ENCODE data around the gene DAPK2. TPM values are rescaled to one million over a fixed set of nuclear protein-coding genes. Genes with fewer than 3 reads are reported as not detected.

The DAPK2 gene
- total RNA-seq, 1 donor from 2014 or later = 2.6 TPM

DNA sequence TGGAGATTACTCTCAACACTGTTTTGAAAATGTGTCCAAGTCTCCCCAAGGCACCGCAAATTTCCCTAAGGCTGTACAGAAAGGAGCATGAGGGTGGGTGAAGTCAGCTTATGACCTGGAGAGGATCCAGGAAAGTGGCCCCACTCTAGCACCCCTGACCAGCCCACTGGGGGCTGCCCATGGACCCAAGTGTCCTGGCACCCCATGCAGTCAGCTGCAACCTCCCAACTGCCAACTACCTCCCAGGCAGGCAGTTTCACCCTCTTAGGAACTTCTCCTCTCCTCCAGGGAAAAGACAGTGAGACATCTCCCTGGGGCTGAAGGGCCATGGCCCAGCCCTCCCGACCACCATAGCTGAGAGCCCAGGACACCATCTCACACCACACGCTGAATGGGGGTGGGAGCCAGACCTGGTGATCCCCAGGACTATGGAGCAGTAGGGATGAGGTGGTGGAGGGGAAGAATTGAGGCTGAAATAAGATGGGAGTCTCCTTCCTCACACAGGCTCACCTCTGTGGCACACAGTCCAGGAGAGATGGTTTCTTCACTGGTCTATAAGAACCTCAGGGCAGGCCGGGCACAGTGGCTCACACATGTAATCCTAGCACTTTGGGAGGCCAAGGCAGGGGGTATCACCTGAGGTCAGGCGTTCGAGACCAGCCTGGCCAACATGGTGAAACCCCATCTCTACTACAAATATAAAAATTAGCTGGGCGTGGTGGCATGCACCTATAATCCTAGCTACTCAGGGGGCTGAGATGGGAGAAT, 104.4 kb downstream of the DAPK2 start:
- Mint-ChIP-seq H3K27ac (no peak overlapping the region), H3K4me3 (no peak overlapping the region), H3K4me1 (peaks cover 4% of the 10 kb centered on the region), H3K27me3 (ENCODE audit: low read depth) (no peaks in the 10 kb centered on the region), H3K36me3 (no peaks in the 10 kb centered on the region), H3K9me3 (no peaks in the 10 kb centered on the region)
- TF ChIP-seq, protein P1, sequence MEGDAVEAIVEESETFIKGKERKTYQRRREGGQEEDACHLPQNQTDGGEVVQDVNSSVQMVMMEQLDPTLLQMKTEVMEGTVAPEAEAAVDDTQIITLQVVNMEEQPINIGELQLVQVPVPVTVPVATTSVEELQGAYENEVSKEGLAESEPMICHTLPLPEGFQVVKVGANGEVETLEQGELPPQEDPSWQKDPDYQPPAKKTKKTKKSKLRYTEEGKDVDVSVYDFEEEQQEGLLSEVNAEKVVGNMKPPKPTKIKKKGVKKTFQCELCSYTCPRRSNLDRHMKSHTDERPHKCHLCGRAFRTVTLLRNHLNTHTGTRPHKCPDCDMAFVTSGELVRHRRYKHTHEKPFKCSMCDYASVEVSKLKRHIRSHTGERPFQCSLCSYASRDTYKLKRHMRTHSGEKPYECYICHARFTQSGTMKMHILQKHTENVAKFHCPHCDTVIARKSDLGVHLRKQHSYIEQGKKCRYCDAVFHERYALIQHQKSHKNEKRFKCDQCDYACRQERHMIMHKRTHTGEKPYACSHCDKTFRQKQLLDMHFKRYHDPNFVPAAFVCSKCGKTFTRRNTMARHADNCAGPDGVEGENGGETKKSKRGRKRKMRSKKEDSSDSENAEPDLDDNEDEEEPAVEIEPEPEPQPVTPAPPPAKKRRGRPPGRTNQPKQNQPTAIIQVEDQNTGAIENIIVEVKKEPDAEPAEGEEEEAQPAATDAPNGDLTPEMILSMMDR (IDR thresholded peaks at IDR 0.05; ENCODE audit: unreplicated experiment) = no peak
- DNase-seq (ENCODE audit: low spot score in 2 of 2, unreplicated experiment in 2 of 2) = peak in 1 of 2 experiments; percentile 27

DNA sequence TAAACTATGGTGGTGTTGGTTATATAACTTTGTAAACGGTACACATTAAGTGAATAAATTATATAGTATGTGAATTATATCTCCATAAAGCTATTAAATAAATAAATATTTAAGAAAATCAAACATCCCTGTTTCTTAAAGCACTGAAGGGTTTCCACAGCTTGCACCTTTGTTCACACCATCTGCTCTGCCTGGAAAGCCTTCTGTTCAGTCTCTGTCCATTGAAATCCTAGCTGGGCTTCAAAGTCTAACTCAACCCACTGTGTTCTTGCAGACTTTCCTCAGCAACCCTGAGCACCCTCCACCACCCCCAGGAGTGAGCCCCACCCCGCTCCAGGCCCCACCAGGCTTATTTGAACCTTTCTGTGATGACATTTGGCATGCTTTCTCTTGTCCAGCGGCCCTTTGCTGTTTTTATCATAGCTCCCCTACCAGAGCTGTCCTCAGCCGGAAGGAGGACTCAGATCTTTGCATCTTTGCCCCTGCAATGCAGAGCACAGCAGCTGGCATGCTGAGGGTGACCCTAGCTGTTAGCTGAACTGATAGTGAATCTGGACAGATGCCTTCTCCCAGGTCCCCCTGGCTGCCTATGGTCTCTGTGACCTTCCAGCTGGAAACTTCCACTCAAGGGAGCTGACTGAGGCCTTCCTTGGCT, 105.2 kb downstream of the DAPK2 start:
- H3K27me3 Mint-ChIP-seq (ENCODE audit: low read depth) = no peaks in the 10 kb centered on the region
- no peaks in the 10 kb centered on the region for H3K36me3 Mint-ChIP-seq
- H3K4me3 Mint-ChIP-seq = no peak overlapping the region
- H3K4me1 Mint-ChIP-seq = peaks cover 4% of the 10 kb centered on the region
- TF ChIP-seq, protein P1 (IDR thresholded peaks at IDR 0.05; ENCODE audit: unreplicated experiment) = no peak
- no peak overlapping the region for H3K27ac Mint-ChIP-seq
- H3K9me3 Mint-ChIP-seq = no peaks in the 10 kb centered on the region
- peak in 1 of 2 experiments; percentile 29 for DNase-seq (ENCODE audit: low spot score in 2 of 2, unreplicated experiment in 2 of 2)

DNA sequence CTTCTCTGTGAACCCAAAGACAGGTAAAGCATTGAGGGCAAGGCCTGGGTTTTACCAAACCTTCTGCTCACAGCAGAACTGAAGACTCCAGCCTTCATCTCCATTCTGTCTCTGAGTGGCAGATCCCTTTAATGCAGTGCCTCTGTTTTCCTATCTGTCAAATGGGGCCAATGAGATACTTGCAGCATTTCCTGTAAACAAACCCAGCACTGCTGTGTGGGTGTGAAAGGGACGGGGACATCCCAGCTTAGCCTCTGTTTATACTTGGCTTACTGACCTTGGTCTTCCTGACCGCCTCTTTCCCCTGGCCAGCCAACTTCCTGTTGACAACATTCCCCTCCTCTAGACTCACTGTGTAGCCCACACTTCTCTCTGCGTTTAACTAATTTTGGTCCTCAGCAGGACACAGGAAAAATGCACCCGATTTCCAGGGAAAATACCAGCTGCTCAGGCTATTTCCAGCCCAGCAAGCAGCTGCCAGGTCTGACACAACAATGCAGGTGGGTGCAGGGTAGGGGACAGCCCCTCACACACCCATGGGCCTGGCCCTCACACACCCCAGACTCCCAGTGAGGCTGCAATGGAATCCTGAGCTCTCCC, 106.7 kb downstream of the DAPK2 start:
- no peaks in the 10 kb centered on the region for H3K36me3 Mint-ChIP-seq
- H3K4me3 Mint-ChIP-seq = no peak overlapping the region
- no peak overlapping the region for H3K27ac Mint-ChIP-seq
- peaks cover 2% of the 10 kb centered on the region for H3K4me1 Mint-ChIP-seq
- TF ChIP-seq, protein P1 (IDR thresholded peaks at IDR 0.05; ENCODE audit: unreplicated experiment) = no peak
- no peaks in the 10 kb centered on the region for H3K9me3 Mint-ChIP-seq
- no peaks in the 10 kb centered on the region for H3K27me3 Mint-ChIP-seq (ENCODE audit: low read depth)
- DNase-seq (ENCODE audit: low spot score in 2 of 2, unreplicated experiment in 2 of 2) = no peak

DNA sequence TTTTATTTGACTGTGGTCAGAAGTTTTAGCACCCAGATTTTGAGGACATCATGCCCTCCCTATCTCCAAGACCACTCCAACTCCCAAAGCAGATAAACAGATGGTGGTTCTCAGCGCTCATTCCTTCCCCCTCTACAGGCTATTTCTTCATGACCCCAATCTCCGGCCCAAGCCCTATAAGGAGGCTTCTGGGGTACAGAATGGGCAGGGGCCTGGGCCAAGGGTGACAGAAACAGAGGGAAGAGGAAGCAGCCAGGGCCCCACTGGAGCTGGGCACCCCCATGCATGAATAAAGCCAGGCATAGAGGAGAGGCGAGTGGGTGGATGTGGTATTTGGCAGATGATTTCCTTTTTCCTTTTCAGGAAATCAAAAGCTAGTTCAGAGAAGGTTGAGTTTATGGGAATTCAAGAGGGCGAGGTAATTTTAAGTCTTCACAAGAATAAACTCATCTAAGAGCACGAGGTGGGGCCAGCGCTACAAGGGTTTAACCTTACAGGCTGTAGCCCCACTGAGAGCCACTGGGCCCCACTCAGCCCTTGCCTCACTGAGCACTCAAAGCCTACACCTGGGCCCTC, 107.7 kb downstream of the DAPK2 start:
- H3K4me1 Mint-ChIP-seq = peaks cover 2% of the 10 kb centered on the region
- H3K27ac Mint-ChIP-seq = no peak overlapping the region
- DNase-seq (ENCODE audit: low spot score in 2 of 2, unreplicated experiment in 2 of 2) = no peak
- H3K36me3 Mint-ChIP-seq = no peaks in the 10 kb centered on the region
- H3K9me3 Mint-ChIP-seq = no peaks in the 10 kb centered on the region
- TF ChIP-seq, protein P1 (IDR thresholded peaks at IDR 0.05; ENCODE audit: unreplicated experiment) = no peak
- no peak overlapping the region for H3K4me3 Mint-ChIP-seq
- H3K27me3 Mint-ChIP-seq (ENCODE audit: low read depth) = no peaks in the 10 kb centered on the region

DNA sequence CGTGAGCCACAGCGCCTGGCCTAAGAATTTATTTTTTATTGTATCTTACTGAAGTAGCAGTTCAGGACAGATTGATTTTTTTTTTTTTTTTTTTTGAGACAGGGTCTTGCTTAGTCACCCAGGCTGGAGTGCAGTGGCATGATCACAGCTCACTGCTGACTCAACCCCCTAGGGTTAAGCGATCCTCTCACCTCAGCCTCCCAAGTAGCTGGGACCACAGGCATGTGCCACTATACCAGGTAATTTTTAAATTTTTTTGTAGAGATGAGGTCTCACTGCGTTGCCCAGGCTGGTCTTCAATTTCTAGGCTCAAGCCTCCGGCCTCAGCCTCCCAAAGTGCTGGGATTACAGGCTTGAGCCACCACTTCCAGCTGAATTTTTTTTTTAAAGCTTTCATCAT, 112.8 kb downstream of the DAPK2 start:
- no peaks in the 10 kb centered on the region for H3K4me1 Mint-ChIP-seq
- H3K27ac Mint-ChIP-seq = no peak overlapping the region
- H3K27me3 Mint-ChIP-seq (ENCODE audit: low read depth) = no peaks in the 10 kb centered on the region
- no peaks in the 10 kb centered on the region for H3K36me3 Mint-ChIP-seq
- no peak overlapping the region for H3K4me3 Mint-ChIP-seq
- no peaks in the 10 kb centered on the region for H3K9me3 Mint-ChIP-seq
- no peak for DNase-seq (ENCODE audit: low spot score in 2 of 2, unreplicated experiment in 2 of 2)
- TF ChIP-seq, protein P1 (IDR thresholded peaks at IDR 0.05; ENCODE audit: unreplicated experiment) = no peak
